Right renal cortex interstitium (tissue), 3 donors: ENCODE data around the gene LBHD2. TPM values are rescaled to one million over a fixed set of nuclear protein-coding genes. Genes with fewer than 3 reads are reported as not detected.
"Not testable (repeated sequence)": the region's sequence is repeated elsewhere in the genome, so short reads cannot be mapped to it uniquely, and the experiment has no call there.

Source experiments
- DNase-seq, 3 donors: peaks; one replicate each; pipeline ENCODE4 v3.0.0-alpha.2; 2013; ENCODE audit warnings: low read depth in 3 of 3, low spot score in 2 of 3
- polyA plus RNA-seq, 3 donors: library from polyadenylated mRNA; unstranded; fragments of 120-200 nt; gene quantifications; one replicate each; pipeline ENCODE4 v1.2.1, GENCODE V29; 2013; ENCODE audit not compliant: insufficient read length in 3 of 3

LBHD2 gene
- polyA plus RNA-seq, 3 donors, result not detected

- DNase-seq, result no peak
Measured at GRCh38 chr14:103116636-103117035, 32.6 kb downstream of the LBHD2 start.

- DNase-seq, result not testable (repeated sequence)
Measured at GRCh38 chr14:103117499-103117898, 33.5 kb downstream of the LBHD2 start.

- DNase-seq, result no peak
Measured at GRCh38 chr14:103118018-103118662, 34.1 kb downstream of the LBHD2 start.

- no peak for DNase-seq
Measured at GRCh38 chr14:103118663-103119404, 34.8 kb downstream of the LBHD2 start.

- DNase-seq, result not testable (repeated sequence)
Measured at GRCh38 chr14:103119527-103119926, 35.5 kb downstream of the LBHD2 start.

- DNase-seq, result no peak
Measured at GRCh38 chr14:103121121-103121845, 37.3 kb downstream of the LBHD2 start.

- peak; percentile 72 to 93 (median 85) for DNase-seq
Measured at GRCh38 chr14:103121846-103122584, 38.0 kb downstream of the LBHD2 start.

GRCh38 chr14:103122585-103122946 lies 38.6 kb downstream of the LBHD2 start:
- no peak for DNase-seq

- no peak for DNase-seq
Measured at GRCh38 chr14:103122947-103123633, 39.1 kb downstream of the LBHD2 start, which contains the start of gene TNFAIP2. TNFAIP2 (plus strand) TSS chr14:103123461; CDS start chr14:103126458, 2,997 bp downstream.

GRCh38 chr14:103123634-103124500 lies 39.9 kb downstream of the LBHD2 start:
- DNase-seq, result no peak

- no peak for DNase-seq
Measured at GRCh38 chr14:103124501-103125001, 40.5 kb downstream of the LBHD2 start.

GRCh38 chr14:103125098-103126070 lies 41.4 kb downstream of the LBHD2 start:
- no peak for DNase-seq

- no peak for DNase-seq
Measured at GRCh38 chr14:103126088-103126872, 42.3 kb downstream of the LBHD2 start.

GRCh38 chr14:103126873-103127304 lies 42.9 kb downstream of the LBHD2 start:
- no peak for DNase-seq

- DNase-seq, result no peak
Measured at GRCh38 chr14:103127356-103127755, 43.3 kb downstream of the LBHD2 start.

GRCh38 chr14:103127861-103128598 lies 44.0 kb downstream of the LBHD2 start:
- DNase-seq, result no peak
